Activated T-helper 17 cell treated with anti-CD3 and anti-CD28 coated beads, Interleukin-2, amount 50 U/mL, for 72 hours (primary cell): ENCODE data around the gene PHACTR1. TPM values are rescaled to one million over a fixed set of nuclear protein-coding genes. Genes with fewer than 3 reads are reported as not detected.
"Not testable (repeated sequence)": the region's sequence is repeated elsewhere in the genome, so short reads cannot be mapped to it uniquely, and the experiment has no call there.

ENCODE experiments used
- ATAC-seq: fragments of 150-1000 bp; cut with Tn5 transposase; replicated peaks from 2 replicates; pipeline ENCODE4 v1.10.0; 2021; ENCODE audit warnings: mild to moderate bottlenecking, moderate library complexity
- H3K27ac Mint-ChIP-seq: one replicate; pipeline ENCODE4 v1.8.0; 2022; ENCODE audit warnings: mixed read lengths
- H3K27me3 Mint-ChIP-seq: one replicate; pipeline ENCODE4 v1.8.0; 2022; ENCODE audit warnings: mixed read lengths
- H3K36me3 Mint-ChIP-seq: one replicate; pipeline ENCODE4 v1.8.0; 2022; ENCODE audit warnings: low read depth, mild to moderate bottlenecking, mixed read lengths
- H3K4me1 Mint-ChIP-seq: one replicate; pipeline ENCODE4 v1.8.0; 2022; ENCODE audit warnings: mixed read lengths
- H3K4me3 Mint-ChIP-seq: one replicate; pipeline ENCODE4 v1.8.0; 2022; ENCODE audit warnings: mild to moderate bottlenecking, mixed read lengths
- H3K9me3 Mint-ChIP-seq: one replicate; pipeline ENCODE4 v1.8.0; 2022; ENCODE audit warnings: mixed read lengths
- total RNA-seq, 2 donors: library from RNA; stranded (reverse); gene quantifications; one replicate each; pipeline ENCODE4 v1.2.3, GENCODE V29; 2022

Gene PHACTR1
- total RNA-seq, 2 donors from 2014 or later: 0.05 to 1.5 TPM

GRCh38 chr6:13304101-13304500 is 587.5 kb downstream of the PHACTR1 start:
- Mint-ChIP-seq H3K4me3 (no peak overlapping the region), H3K36me3 (peaks cover 79% of the 10 kb centered on the region), H3K4me1 (peaks cover 16% of the 10 kb centered on the region), H3K27me3 (no peaks in the 10 kb centered on the region), H3K27ac (peak overlapping the region; percentile 91), H3K9me3 (no peaks in the 10 kb centered on the region)
- no peak for ATAC-seq

GRCh38 chr6:13304580-13305260 is 588.2 kb downstream of the PHACTR1 start:
- H3K27me3 Mint-ChIP-seq: no peaks in the 10 kb centered on the region
- H3K4me3 Mint-ChIP-seq: no peak overlapping the region
- no peak for ATAC-seq
- no peak overlapping the region for H3K27ac Mint-ChIP-seq
- H3K9me3 Mint-ChIP-seq: no peaks in the 10 kb centered on the region
- peaks cover 16% of the 10 kb centered on the region for H3K4me1 Mint-ChIP-seq
- peaks cover 84% of the 10 kb centered on the region for H3K36me3 Mint-ChIP-seq

- ATAC-seq: no peak
- Mint-ChIP-seq H3K4me1 (peaks cover 16% of the 10 kb centered on the region), H3K9me3 (no peaks in the 10 kb centered on the region), H3K27me3 (no peaks in the 10 kb centered on the region), H3K27ac (no peak overlapping the region), H3K4me3 (no peak overlapping the region), H3K36me3 (peaks cover 86% of the 10 kb centered on the region)
Observed at GRCh38 chr6:13305288-13305687, 588.7 kb downstream of the PHACTR1 start.

- no peaks in the 10 kb centered on the region for H3K27me3 Mint-ChIP-seq
- peaks cover 81% of the 10 kb centered on the region for H3K36me3 Mint-ChIP-seq
- no peaks in the 10 kb centered on the region for H3K9me3 Mint-ChIP-seq
- ATAC-seq: no peak
- H3K4me1 Mint-ChIP-seq: peaks cover 16% of the 10 kb centered on the region
- no peak overlapping the region for H3K27ac Mint-ChIP-seq
- H3K4me3 Mint-ChIP-seq: no peak overlapping the region
Observed at GRCh38 chr6:13305791-13306190, 589.2 kb downstream of the PHACTR1 start.

GRCh38 chr6:13307508-13307995 is 591.0 kb downstream of the PHACTR1 start:
- no peaks in the 10 kb centered on the region for H3K27me3 Mint-ChIP-seq
- peaks cover 12% of the 10 kb centered on the region for H3K4me1 Mint-ChIP-seq
- no peak overlapping the region for H3K4me3 Mint-ChIP-seq
- no peaks in the 10 kb centered on the region for H3K9me3 Mint-ChIP-seq
- no peak for ATAC-seq
- peak overlapping the region; percentile 2 for H3K27ac Mint-ChIP-seq
- peaks cover 85% of the 10 kb centered on the region for H3K36me3 Mint-ChIP-seq

GRCh38 chr6:13308332-13308731 is 591.8 kb downstream of the PHACTR1 start:
- no peak overlapping the region for H3K4me3 Mint-ChIP-seq
- no peak for ATAC-seq
- H3K4me1 Mint-ChIP-seq: peaks cover 4% of the 10 kb centered on the region
- H3K9me3 Mint-ChIP-seq: no peaks in the 10 kb centered on the region
- H3K27me3 Mint-ChIP-seq: no peaks in the 10 kb centered on the region
- no peak overlapping the region for H3K27ac Mint-ChIP-seq
- peaks cover 85% of the 10 kb centered on the region for H3K36me3 Mint-ChIP-seq

GRCh38 chr6:13311155-13311554 is 594.6 kb downstream of the PHACTR1 start:
- no peaks in the 10 kb centered on the region for H3K9me3 Mint-ChIP-seq
- no peaks in the 10 kb centered on the region for H3K27me3 Mint-ChIP-seq
- no peak for ATAC-seq
- H3K27ac Mint-ChIP-seq: no peak overlapping the region
- no peak overlapping the region for H3K4me3 Mint-ChIP-seq
- H3K4me1 Mint-ChIP-seq: no peaks in the 10 kb centered on the region
- H3K36me3 Mint-ChIP-seq: peaks cover 90% of the 10 kb centered on the region

- Mint-ChIP-seq H3K4me3 (no peak overlapping the region), H3K27ac (no peak overlapping the region), H3K27me3 (no peaks in the 10 kb centered on the region), H3K9me3 (no peaks in the 10 kb centered on the region), H3K36me3 (peaks cover 93% of the 10 kb centered on the region), H3K4me1 (no peaks in the 10 kb centered on the region)
- ATAC-seq: no peak
Observed at GRCh38 chr6:13314806-13315205, 598.2 kb downstream of the PHACTR1 start.

- Mint-ChIP-seq H3K36me3 (peaks cover 100% of the 10 kb centered on the region), H3K27me3 (no peaks in the 10 kb centered on the region), H3K4me3 (no peak overlapping the region), H3K9me3 (no peaks in the 10 kb centered on the region), H3K4me1 (no peaks in the 10 kb centered on the region), H3K27ac (no peak overlapping the region)
- ATAC-seq: no peak
Observed at GRCh38 chr6:13315896-13316295, 599.3 kb downstream of the PHACTR1 start.

- H3K4me1 Mint-ChIP-seq: no peaks in the 10 kb centered on the region
- H3K27me3 Mint-ChIP-seq: no peaks in the 10 kb centered on the region
- peaks cover 100% of the 10 kb centered on the region for H3K36me3 Mint-ChIP-seq
- H3K4me3 Mint-ChIP-seq: no peak overlapping the region
- H3K27ac Mint-ChIP-seq: no peak overlapping the region
- ATAC-seq: no peak
- no peaks in the 10 kb centered on the region for H3K9me3 Mint-ChIP-seq
Observed at GRCh38 chr6:13318821-13319220, 602.3 kb downstream of the PHACTR1 start.

GRCh38 chr6:13319891-13320564 is 603.5 kb downstream of the PHACTR1 start:
- Mint-ChIP-seq H3K4me3 (no peak overlapping the region), H3K36me3 (peaks cover 100% of the 10 kb centered on the region), H3K27me3 (no peaks in the 10 kb centered on the region), H3K9me3 (no peaks in the 10 kb centered on the region), H3K4me1 (no peaks in the 10 kb centered on the region), H3K27ac (no peak overlapping the region)
- no peak for ATAC-seq

- not testable (repeated sequence) for ATAC-seq, H3K4me3 Mint-ChIP-seq, H3K4me1 Mint-ChIP-seq, H3K27ac Mint-ChIP-seq, H3K9me3 Mint-ChIP-seq, H3K27me3 Mint-ChIP-seq
- H3K36me3 Mint-ChIP-seq: peaks cover 54% of the 10 kb centered on the region
Observed at GRCh38 chr6:13326031-13326586, 609.5 kb downstream of the PHACTR1 start.

GRCh38 chr6:13327691-13328075 is 611.1 kb downstream of the PHACTR1 start:
- ATAC-seq: no peak
- no peaks in the 10 kb centered on the region for H3K27me3 Mint-ChIP-seq
- H3K4me3 Mint-ChIP-seq: peak overlapping the region; percentile 92
- H3K9me3 Mint-ChIP-seq: no peaks in the 10 kb centered on the region
- peaks cover 39% of the 10 kb centered on the region for H3K36me3 Mint-ChIP-seq
- peaks cover 7% of the 10 kb centered on the region for H3K4me1 Mint-ChIP-seq
- H3K27ac Mint-ChIP-seq: peak overlapping the region; percentile 94

GRCh38 chr6:13328076-13328874 is 611.7 kb downstream of the PHACTR1 start, which contains the start of gene TBC1D7:
Gene TBC1D7 (minus strand): TSS chr6:13328537. CDS start chr6:13326898, 1,639 bp downstream.
- H3K27me3 Mint-ChIP-seq: no peaks in the 10 kb centered on the region
- peak within 1 kb of the TSS; percentile 94 for H3K27ac Mint-ChIP-seq
- H3K4me1 Mint-ChIP-seq: peaks cover 7% of the 10 kb centered on the region
- H3K4me3 Mint-ChIP-seq: peak within 1 kb of the TSS; percentile 92
- H3K36me3 Mint-ChIP-seq: peaks cover 33% of the 10 kb centered on the region
- H3K9me3 Mint-ChIP-seq: no peaks in the 10 kb centered on the region
- peak; percentile 95 for ATAC-seq
